A204.1 (cell line): Measurements from ENCODE around the gene GNAS-AS1.

ENCODE experiments used
- FAIRE-seq: peaks from 2 replicates; lab custom pipeline; 2012; peaks lifted over from hg19 to GRCh38; lab: Jason Lieb, UNC

Gene GNAS-AS1

GRCh38 chr20:58808271-58809046 lies 42.2 kb downstream of the GNAS-AS1 start:
- no peak for FAIRE-seq

- FAIRE-seq, result no peak
These were observed 42.9 kb downstream of the GNAS-AS1 start for GRCh38 chr20:58807801-58808200.

GRCh38 chr20:58803533-58803932 lies 47.2 kb downstream of the GNAS-AS1 start:
- no peak for FAIRE-seq

- no peak for FAIRE-seq
These were observed 48.6 kb downstream of the GNAS-AS1 start for GRCh38 chr20:58802061-58802460.

GRCh38 chr20:58800134-58800871 lies 50.4 kb downstream of the GNAS-AS1 start:
- no peak for FAIRE-seq

- FAIRE-seq, result no peak
These were observed 53.0 kb downstream of the GNAS-AS1 start for GRCh38 chr20:58797371-58798338.

GRCh38 chr20:58795923-58796245 lies 54.8 kb downstream of the GNAS-AS1 start:
- no peak for FAIRE-seq

GRCh38 chr20:58795181-58795922 lies 55.4 kb downstream of the GNAS-AS1 start:
- no peak for FAIRE-seq

- no peak for FAIRE-seq
These were observed 56.1 kb downstream of the GNAS-AS1 start for GRCh38 chr20:58794510-58795180.

- FAIRE-seq, result no peak
These were observed 56.9 kb downstream of the GNAS-AS1 start for GRCh38 chr20:58793512-58794420.

- FAIRE-seq, result no peak
These were observed 58.3 kb downstream of the GNAS-AS1 start for GRCh38 chr20:58792426-58792825.

- FAIRE-seq, result no peak
These were observed 59.4 kb downstream of the GNAS-AS1 start for GRCh38 chr20:58791286-58791685.

- FAIRE-seq, result no peak
These were observed 60.2 kb downstream of the GNAS-AS1 start for GRCh38 chr20:58790454-58790853.

GRCh38 chr20:58788896-58789544 lies 61.7 kb downstream of the GNAS-AS1 start:
- no peak for FAIRE-seq

- FAIRE-seq, result no peak
These were observed 63.3 kb downstream of the GNAS-AS1 start for GRCh38 chr20:58787211-58788005.

GRCh38 chr20:58784321-58785074 lies 66.2 kb downstream of the GNAS-AS1 start:
- FAIRE-seq, result no peak

GRCh38 chr20:58783511-58784011 lies 67.1 kb downstream of the GNAS-AS1 start:
- no peak for FAIRE-seq

- no peak for FAIRE-seq
These were observed 69.6 kb downstream of the GNAS-AS1 start for GRCh38 chr20:58781138-58781537.
